Endothelial cell of umbilical vein (primary cell): ENCODE data around the gene CFAP69. TPM values are rescaled to one million over a fixed set of nuclear protein-coding genes. Genes with fewer than 3 reads are reported as not detected.

Source experiments
- BruUV-seq: library from RNA; stranded (reverse); fragments of 400-500 nt; replicated peaks from 2 replicates; lab custom pipeline; 2021; lab: Mats Ljungman, UMichigan
- CTCF ChIA-PET: fragments of 300-600, 350-600 bp; sonication (Branson Sonifier 250); formaldehyde crosslinking; loops from one replicate; lab custom pipeline; 2021; ENCODE audit warnings: antibody characterized with exemption, inconsistent platforms; lab: Charles Lee
- POLR2A ChIA-PET: fragments of 300-600, 350-600 bp; sonication (Branson Sonifier 250); formaldehyde crosslinking; loops from one replicate; lab custom pipeline; 2021; ENCODE audit warnings: antibody characterized with exemption, inconsistent platforms; lab: Charles Lee
- DNase-seq: peaks from one replicate; pipeline ENCODE4 v3.0.0-alpha.2; 2011; ENCODE audit warnings: low read depth, low spot score
- FAIRE-seq: peaks from 2 replicates; lab custom pipeline; 2011; peaks lifted over from hg19 to GRCh38; lab: Jason Lieb, UNC
- H2AFZ ChIP-seq: 2 replicates; pipeline ENCODE4 v1.6.0; 2012; ENCODE audit warnings: low read depth, low read length, control low read depth, inconsistent platforms
- H3K27ac ChIP-seq: 2 replicates; pipeline ENCODE4 v1.5.1; 2011; ENCODE audit warnings: low read depth, mild to moderate bottlenecking, control low read depth, low read length, moderate library complexity; ENCODE audit not compliant: insufficient read depth
- H3K27me3 ChIP-seq, 2 experiments: 2 replicates each; pipeline versions ENCODE4 v1.6.0 to v1.6.1; 2011; ENCODE audit warnings: low read length in 2 of 2, mixed read lengths in 1 of 2; ENCODE audit not compliant: control insufficient read depth in 2 of 2, insufficient read depth in 2 of 2
- H3K36me3 ChIP-seq, 2 experiments: 2 replicates in 1 of 2; 3 replicates in 1 of 2; pipeline ENCODE4 v1.5.1; 2011; ENCODE audit warnings: low read length in 2 of 2, mild to moderate bottlenecking in 1 of 2, moderate library complexity in 1 of 2; ENCODE audit not compliant: control insufficient read depth in 2 of 2, insufficient read depth in 2 of 2; ENCODE audit errors: extremely low read depth in 1 of 2
- H3K4me1 ChIP-seq: 3 replicates; pipeline ENCODE4 v1.5.1; 2011; ENCODE audit warnings: mild to moderate bottlenecking, low read length; ENCODE audit not compliant: control insufficient read depth, insufficient read depth; ENCODE audit errors: extremely low read depth
- H3K4me2 ChIP-seq: 2 replicates; pipeline ENCODE4 v1.6.1; 2011; ENCODE audit warnings: low read length, control low read depth, mixed read lengths; ENCODE audit not compliant: insufficient read depth
- H3K4me3 ChIP-seq, 3 experiments: fragments of 200-600 bp in 1 of 3; sonication (generic), shearing (Covaris generic) in 1 of 3; replicated peaks in 1 of 3; 2 replicates each; pipeline ENCODE4 v1.5.1; 2011 to 2016; ENCODE audit warnings: control low read depth in 3 of 3, low read length in 3 of 3, mild to moderate bottlenecking in 2 of 3, inconsistent platforms in 1 of 3, low read depth in 1 of 3, moderate library complexity in 1 of 3; ENCODE audit not compliant: insufficient read depth in 1 of 3
- H3K79me2 ChIP-seq: 2 replicates; pipeline ENCODE4 v1.6.0; 2012; ENCODE audit warnings: low read length, inconsistent platforms; ENCODE audit not compliant: control insufficient read depth, insufficient read depth
- H3K9ac ChIP-seq: replicated peaks from 2 replicates; pipeline ENCODE3; 2011; ENCODE audit warnings: low read length, control low read depth; ENCODE audit not compliant: insufficient read depth; ENCODE audit errors: extremely low read depth
- H3K9me1 ChIP-seq: replicated peaks from 3 replicates; pipeline ENCODE4 v1.6.0; 2011; ENCODE audit warnings: mild to moderate bottlenecking, low read length; ENCODE audit not compliant: control insufficient read depth, insufficient read depth; ENCODE audit errors: extremely low read depth
- H3K9me3 ChIP-seq: replicated peaks from 2 replicates; pipeline ENCODE4 v1.5.1; 2012; ENCODE audit warnings: low read length, inconsistent platforms; ENCODE audit not compliant: control insufficient read depth, insufficient read depth
- H4K20me1 ChIP-seq: replicated peaks from 2 replicates; pipeline ENCODE3; 2011; ENCODE audit warnings: mild to moderate bottlenecking, low read length; ENCODE audit not compliant: control insufficient read depth, insufficient read depth; ENCODE audit errors: extremely low read depth
- EZH2 ChIP-seq: IDR thresholded peaks from 2 replicates; pipeline ENCODE4 v1.6.1; 2012; ENCODE audit warnings: borderline replicate concordance, low read depth, mild to moderate bottlenecking, moderate library complexity, low read length, inconsistent platforms; ENCODE audit not compliant: severe bottlenecking
- FOS ChIP-seq: IDR thresholded peaks from 2 replicates; pipeline ENCODE4 v1.6.1; 2011; ENCODE audit warnings: mild to moderate bottlenecking, low read length, moderate library complexity, borderline replicate concordance; ENCODE audit not compliant: insufficient read depth
- GATA2 ChIP-seq: IDR thresholded peaks from 2 replicates; pipeline ENCODE4 v1.7.0; 2011; ENCODE audit warnings: low read depth, mild to moderate bottlenecking, moderate library complexity, mixed read lengths, low read length; ENCODE audit not compliant: insufficient read length, insufficient read depth
- JUN ChIP-seq: IDR thresholded peaks from 2 replicates; pipeline ENCODE4 v1.6.1; 2011; ENCODE audit warnings: borderline replicate concordance, low read depth; ENCODE audit not compliant: insufficient read length, insufficient read depth
- MYC ChIP-seq: IDR thresholded peaks from one replicate; pipeline ENCODE4 v1.6.1; 2011; ENCODE audit warnings: mild to moderate bottlenecking, low read depth, low read length
- POLR2A ChIP-seq: IDR thresholded peaks from 2 replicates; pipeline ENCODE4 v1.6.1; 2012; ENCODE audit warnings: low read depth, mild to moderate bottlenecking, control low read depth, low read length
- POLR2AphosphoS5 ChIP-seq: IDR thresholded peaks from 2 replicates; pipeline ENCODE4 v1.6.1; 2012; ENCODE audit warnings: low read depth, mild to moderate bottlenecking, control low read depth, low read length, moderate library complexity; ENCODE audit not compliant: insufficient read depth
- dilution Hi-C: fragments of 300-500 bp; cut with MboI; formaldehyde crosslinking; loops from one replicate; pipeline ENCODE4 v1.15.0; 2019; ENCODE audit warnings: low sequenced_read_pairs; ENCODE audit not compliant: extremely low pct_ligation_motif_present
- intact Hi-C: fragments of 100-400 bp; cut with micrococcal nuclease; formaldehyde crosslinking; loops from one replicate; pipeline ENCODE4 v1.10.0; 2022
- polyA plus RNA-seq, 4 experiments: library from polyadenylated mRNA; depleted of rRNA in 3 of 4; stranded (reverse) in 3 of 4; unstranded in 1 of 4; fragments of >200 nt; gene quantifications; 2 replicates each; pipeline versions ENCODE4 v1.2.1 to v1.2.3, GENCODE V29; 2011 to 2012; ENCODE audit warnings: missing spikeins in 1 of 4
- total RNA-seq: library from RNA; stranded (reverse); gene quantifications from 2 replicates; pipeline ENCODE4 v1.2.3, GENCODE V29; 2021
- TF ChIP-seq, protein P1 (sequence below): IDR thresholded peaks from 2 replicates; pipeline ENCODE4 v1.6.1; 2011; ENCODE audit not compliant: insufficient read depth, insufficient read length
- TF ChIP-seq, protein P2 (sequence below), 2 donors: IDR thresholded peaks; 1 replicate in 1 of 2; 2 replicates in 1 of 2; pipeline ENCODE4 v1.5.1; 2011; ENCODE audit warnings: low read length in 2 of 2, mild to moderate bottlenecking in 2 of 2, moderate library complexity in 2 of 2, control low read depth in 1 of 2, inconsistent platforms in 1 of 2, low read depth in 1 of 2; ENCODE audit not compliant: insufficient read depth in 1 of 2; ENCODE audit errors: extremely low read depth in 1 of 2

CFAP69 gene
- total and polyA plus RNA-seq, 2 donors (not counting 3 experiments of a cell fraction or from before 2014, with no cell fraction given), result 0.81 to 4.4 TPM

DNA sequence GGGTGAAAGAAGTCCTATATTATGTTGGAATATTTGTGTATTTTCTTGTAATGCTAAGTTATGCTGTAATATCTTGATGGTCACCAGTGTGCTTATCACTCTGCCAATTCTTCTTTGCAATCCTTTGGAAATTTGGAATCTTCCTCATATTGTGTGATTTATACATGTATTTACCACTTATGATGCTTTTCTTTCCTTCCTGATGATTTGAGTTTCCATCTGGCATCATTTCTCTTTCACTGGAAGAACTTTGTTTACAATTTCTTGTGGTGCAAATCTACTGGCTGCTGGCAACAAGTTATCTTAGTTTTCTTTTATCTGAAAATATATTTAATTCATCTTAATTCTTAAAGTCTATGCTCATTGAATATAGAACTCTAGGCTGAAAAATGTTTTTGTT, 29.2 kb downstream of the CFAP69 start:
- H3K4me3 ChIP-seq, result no peak overlapping the region
- no peaks in the 10 kb centered on the region for H3K9me3 ChIP-seq
- FAIRE-seq, result no peak
- intact Hi-C loops (no loop called here), dilution Hi-C loops (no loop called here)
- no TSS peak for BruUV-seq
- POLR2A ChIA-PET, result no interaction called here
- no peak for TF ChIP-seq POLR2AphosphoS5
- TF ChIP-seq FOS, result no peak
- TF ChIP-seq GATA2, result no peak
- no peak for TF ChIP-seq POLR2A
- TF ChIP-seq JUN, result no peak
- TF ChIP-seq, protein P1, sequence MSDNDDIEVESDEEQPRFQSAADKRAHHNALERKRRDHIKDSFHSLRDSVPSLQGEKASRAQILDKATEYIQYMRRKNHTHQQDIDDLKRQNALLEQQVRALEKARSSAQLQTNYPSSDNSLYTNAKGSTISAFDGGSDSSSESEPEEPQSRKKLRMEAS, result no peak
- no peak for TF ChIP-seq EZH2
- TF ChIP-seq MYC, result no peak
- TF ChIP-seq, protein P2, sequence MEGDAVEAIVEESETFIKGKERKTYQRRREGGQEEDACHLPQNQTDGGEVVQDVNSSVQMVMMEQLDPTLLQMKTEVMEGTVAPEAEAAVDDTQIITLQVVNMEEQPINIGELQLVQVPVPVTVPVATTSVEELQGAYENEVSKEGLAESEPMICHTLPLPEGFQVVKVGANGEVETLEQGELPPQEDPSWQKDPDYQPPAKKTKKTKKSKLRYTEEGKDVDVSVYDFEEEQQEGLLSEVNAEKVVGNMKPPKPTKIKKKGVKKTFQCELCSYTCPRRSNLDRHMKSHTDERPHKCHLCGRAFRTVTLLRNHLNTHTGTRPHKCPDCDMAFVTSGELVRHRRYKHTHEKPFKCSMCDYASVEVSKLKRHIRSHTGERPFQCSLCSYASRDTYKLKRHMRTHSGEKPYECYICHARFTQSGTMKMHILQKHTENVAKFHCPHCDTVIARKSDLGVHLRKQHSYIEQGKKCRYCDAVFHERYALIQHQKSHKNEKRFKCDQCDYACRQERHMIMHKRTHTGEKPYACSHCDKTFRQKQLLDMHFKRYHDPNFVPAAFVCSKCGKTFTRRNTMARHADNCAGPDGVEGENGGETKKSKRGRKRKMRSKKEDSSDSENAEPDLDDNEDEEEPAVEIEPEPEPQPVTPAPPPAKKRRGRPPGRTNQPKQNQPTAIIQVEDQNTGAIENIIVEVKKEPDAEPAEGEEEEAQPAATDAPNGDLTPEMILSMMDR (IDR thresholded peaks at IDR 0.05; ENCODE audit: extremely low read depth in 1 of 2, insufficient read depth in 1 of 2, low read depth in 1 of 2, low read length in 2 of 2), result no peak
- no peaks in the 10 kb centered on the region for H3K27me3 ChIP-seq
- H4K20me1 ChIP-seq, result no peaks in the 10 kb centered on the region
- H3K9me1 ChIP-seq, result no peaks in the 10 kb centered on the region
- H3K4me1 ChIP-seq, result no peaks in the 10 kb centered on the region
- H3K27ac ChIP-seq, result no peak overlapping the region
- no peak overlapping the region for H3K9ac ChIP-seq
- DNase-seq, result no peak
- no peaks in the 10 kb centered on the region for H3K79me2 ChIP-seq
- no peak overlapping the region for H3K4me2 ChIP-seq
- CTCF ChIA-PET, result interaction anchor here (1.5 kb wide), 1 partner anchor 11 kb away, joined by 3 read pairs; no protein-coding TSS in a partner anchor
- no peaks in the 10 kb centered on the region for H3K36me3 ChIP-seq
- H2AFZ ChIP-seq, result no peak overlapping the region
